HG03575 (cell line): ENCODE measurements around the gene CIITA.

Experiments
- ATAC-seq: cut with Tn5 transposase; IDR thresholded peaks from one replicate; pipeline ENCODE4 v1.9.1; 2021; ENCODE audit not compliant: unreplicated experiment, insufficient number of reproducible peaks, low FRiP score; ENCODE audit errors: extremely low read depth

The CIITA gene

GRCh38 chr16:10877472-10877946 is 507 bp downstream of the CIITA start:
- ATAC-seq: no peak

GRCh38 chr16:10878328-10878643 is 1.3 kb downstream of the CIITA start:
- no peak for ATAC-seq

GRCh38 chr16:10878644-10879501 is 1.9 kb downstream of the CIITA start:
- no peak for ATAC-seq

- no peak for ATAC-seq
Measured at GRCh38 chr16:10879681-10880589, 2.9 kb downstream of the CIITA start.

GRCh38 chr16:10880594-10881452 is 3.8 kb downstream of the CIITA start:
- no peak for ATAC-seq

- ATAC-seq: no peak
Measured at GRCh38 chr16:10881479-10882030, 4.6 kb downstream of the CIITA start.

- ATAC-seq: no peak
Measured at GRCh38 chr16:10883004-10883403, 6.0 kb downstream of the CIITA start.

- ATAC-seq: no peak
Measured at GRCh38 chr16:10885246-10885645, 8.2 kb downstream of the CIITA start.

GRCh38 chr16:10888320-10888937 is 11.4 kb downstream of the CIITA start:
- no peak for ATAC-seq

GRCh38 chr16:10889855-10890254 is 12.9 kb downstream of the CIITA start:
- ATAC-seq: no peak

GRCh38 chr16:10892782-10893318 is 15.8 kb downstream of the CIITA start:
- ATAC-seq: no peak

- no peak for ATAC-seq
Measured at GRCh38 chr16:10895053-10895946, 18.3 kb downstream of the CIITA start.

- no peak for ATAC-seq
Measured at GRCh38 chr16:10896165-10896564, 19.2 kb downstream of the CIITA start.

- ATAC-seq: no peak
Measured at GRCh38 chr16:10896723-10897122, 19.7 kb downstream of the CIITA start.

GRCh38 chr16:10897134-10897533 is 20.1 kb downstream of the CIITA start:
- ATAC-seq: no peak

- ATAC-seq: no peak
Measured at GRCh38 chr16:10902999-10903398, 26.0 kb downstream of the CIITA start.

- no peak for ATAC-seq
Measured at GRCh38 chr16:10906482-10906881, 29.5 kb downstream of the CIITA start.
